Fibroblast of pulmonary artery (primary cell): Measurements from ENCODE around the gene FXYD2.
A peak's percentile ranks its signal among the peaks of the same experiment; 100 is the strongest.

Experiments
- DNase-seq: peaks from one replicate; pipeline ENCODE4 v3.0.0-alpha.2; 2010; ENCODE audit warnings: low read depth
- H3K4me3 ChIP-seq: replicated peaks from 2 replicates; pipeline ENCODE4 v1.5.1; 2011; ENCODE audit warnings: low read depth, mild to moderate bottlenecking, control low read depth, low read length, moderate library complexity
- TF ChIP-seq, protein P1 (sequence below): IDR thresholded peaks from 2 replicates; pipeline ENCODE4 v1.5.1; 2011; ENCODE audit warnings: mild to moderate bottlenecking, control low read depth, low read length, inconsistent platforms; ENCODE audit errors: missing control alignments

The FXYD2 gene

DNA sequence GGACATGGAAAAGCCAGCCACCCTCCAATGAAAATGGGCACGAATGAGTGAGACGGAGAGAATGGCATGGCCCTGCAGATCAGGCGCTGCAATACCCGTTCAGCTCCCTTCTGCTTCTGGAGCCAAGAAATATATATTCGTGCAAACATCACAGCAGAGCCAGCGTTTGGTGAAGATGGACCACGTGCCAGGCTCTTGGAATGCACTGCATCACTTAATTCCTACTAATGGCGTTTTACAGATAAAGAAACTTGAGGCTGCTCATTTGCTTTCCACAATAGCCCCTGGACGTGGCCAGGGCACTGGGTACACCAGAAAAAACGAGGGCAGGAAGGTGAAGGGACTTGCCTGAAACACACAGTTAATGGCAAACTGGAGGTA lies 1.6 kb upstream of the FXYD2 start:
- TF ChIP-seq, protein P1, sequence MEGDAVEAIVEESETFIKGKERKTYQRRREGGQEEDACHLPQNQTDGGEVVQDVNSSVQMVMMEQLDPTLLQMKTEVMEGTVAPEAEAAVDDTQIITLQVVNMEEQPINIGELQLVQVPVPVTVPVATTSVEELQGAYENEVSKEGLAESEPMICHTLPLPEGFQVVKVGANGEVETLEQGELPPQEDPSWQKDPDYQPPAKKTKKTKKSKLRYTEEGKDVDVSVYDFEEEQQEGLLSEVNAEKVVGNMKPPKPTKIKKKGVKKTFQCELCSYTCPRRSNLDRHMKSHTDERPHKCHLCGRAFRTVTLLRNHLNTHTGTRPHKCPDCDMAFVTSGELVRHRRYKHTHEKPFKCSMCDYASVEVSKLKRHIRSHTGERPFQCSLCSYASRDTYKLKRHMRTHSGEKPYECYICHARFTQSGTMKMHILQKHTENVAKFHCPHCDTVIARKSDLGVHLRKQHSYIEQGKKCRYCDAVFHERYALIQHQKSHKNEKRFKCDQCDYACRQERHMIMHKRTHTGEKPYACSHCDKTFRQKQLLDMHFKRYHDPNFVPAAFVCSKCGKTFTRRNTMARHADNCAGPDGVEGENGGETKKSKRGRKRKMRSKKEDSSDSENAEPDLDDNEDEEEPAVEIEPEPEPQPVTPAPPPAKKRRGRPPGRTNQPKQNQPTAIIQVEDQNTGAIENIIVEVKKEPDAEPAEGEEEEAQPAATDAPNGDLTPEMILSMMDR = no peak
- DNase-seq = no peak
- H3K4me3 ChIP-seq = no peak overlapping the region

DNA sequence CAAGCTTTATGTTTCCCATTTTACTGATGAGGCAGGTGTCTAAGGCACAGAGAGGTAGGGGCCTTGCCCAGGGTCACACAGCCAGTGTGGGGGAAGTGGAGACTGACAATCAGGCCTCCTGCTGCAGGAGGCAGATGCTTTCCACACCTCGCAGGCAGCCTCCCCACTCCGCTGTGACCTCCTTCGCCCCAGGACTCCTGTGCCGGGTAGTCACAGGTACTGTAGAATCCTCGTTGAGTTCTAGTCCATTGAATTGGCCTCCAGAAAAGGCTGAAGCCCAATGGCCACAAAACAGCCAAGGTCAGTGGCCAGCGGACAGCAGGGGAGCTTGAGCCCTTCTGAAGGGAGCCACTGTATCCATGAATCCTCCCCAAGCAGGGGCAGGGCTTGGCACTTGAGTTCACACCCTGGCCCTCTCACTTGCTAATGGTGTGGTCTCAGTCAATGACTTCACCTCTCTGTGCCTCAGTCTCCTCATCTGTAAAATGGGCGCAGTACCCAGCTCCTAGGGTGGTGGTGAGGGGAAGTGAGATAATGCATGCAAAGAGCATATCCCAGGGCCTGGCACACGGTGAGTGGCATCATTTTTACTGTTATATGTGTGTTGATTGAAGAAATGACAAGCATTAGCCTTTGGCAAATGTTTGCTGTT lies 1.1 kb upstream of the FXYD2 start:
- no peak overlapping the region for H3K4me3 ChIP-seq
- no peak for DNase-seq
- TF ChIP-seq, protein P1 = no peak

DNA sequence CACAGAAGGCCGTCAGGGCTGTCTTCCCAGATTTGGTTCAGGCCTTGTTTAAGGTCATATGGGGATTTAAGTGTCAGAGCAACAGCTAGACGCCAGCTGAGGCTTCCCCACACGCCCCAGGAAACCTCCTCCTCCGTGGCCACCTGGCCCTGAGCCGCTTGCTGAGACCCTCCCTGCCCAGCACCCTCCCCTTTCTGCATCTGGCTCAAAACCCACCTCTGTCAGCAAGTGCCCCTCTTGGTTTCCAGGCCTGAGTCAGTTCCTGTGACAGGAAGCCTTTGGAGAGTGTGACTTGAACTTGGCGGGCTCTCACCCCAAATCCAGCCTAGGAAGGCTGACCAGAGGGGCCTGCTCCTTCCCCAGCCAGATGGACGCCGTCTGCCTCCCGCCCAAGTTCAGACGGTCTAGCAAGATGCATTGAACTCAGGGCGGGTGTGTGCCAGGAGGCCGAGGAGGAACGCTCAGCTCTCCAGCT lies 561 bp downstream of the FXYD2 start:
- peak; percentile 88 for DNase-seq
- TF ChIP-seq, protein P1 = no peak

DNA sequence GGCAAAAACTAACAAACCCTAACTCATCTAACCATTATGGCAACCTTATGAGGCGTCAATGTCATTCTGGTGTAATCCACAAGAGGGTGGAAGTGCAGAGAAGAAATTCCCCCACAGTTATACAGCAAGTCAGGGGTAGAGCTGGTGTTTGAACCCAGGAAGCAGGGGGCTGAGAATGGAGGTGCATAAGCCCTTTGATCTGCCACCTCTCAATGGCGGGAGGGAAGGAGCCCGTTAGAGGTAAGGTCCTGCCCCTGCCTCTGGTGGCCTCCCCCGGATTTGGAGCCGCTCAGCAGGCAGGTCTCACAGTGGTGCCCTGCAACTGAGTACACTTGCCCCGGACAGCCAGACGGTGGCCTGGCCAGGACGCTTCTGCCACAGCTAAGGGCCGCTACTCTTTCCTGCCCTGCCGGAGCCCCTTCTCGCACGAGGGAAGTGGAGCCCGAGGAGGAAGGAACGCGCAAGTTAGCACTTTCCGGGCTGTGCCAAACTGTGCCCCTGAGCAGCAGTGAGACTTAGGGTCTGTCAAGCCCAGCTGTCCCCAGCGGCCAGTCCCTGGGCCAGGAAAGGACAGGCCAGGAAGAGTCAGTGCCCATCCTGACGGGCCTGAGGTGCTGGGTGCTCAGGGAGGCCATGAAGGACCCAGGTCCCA lies 1.1 kb downstream of the FXYD2 start:
- no peak overlapping the region for H3K4me3 ChIP-seq
- DNase-seq = peak; percentile 23
- TF ChIP-seq, protein P1 = peak; percentile 21

More for the DNA sequence above, 561 bp downstream of the FXYD2 start:
- no peak overlapping the region for H3K4me3 ChIP-seq

DNA sequence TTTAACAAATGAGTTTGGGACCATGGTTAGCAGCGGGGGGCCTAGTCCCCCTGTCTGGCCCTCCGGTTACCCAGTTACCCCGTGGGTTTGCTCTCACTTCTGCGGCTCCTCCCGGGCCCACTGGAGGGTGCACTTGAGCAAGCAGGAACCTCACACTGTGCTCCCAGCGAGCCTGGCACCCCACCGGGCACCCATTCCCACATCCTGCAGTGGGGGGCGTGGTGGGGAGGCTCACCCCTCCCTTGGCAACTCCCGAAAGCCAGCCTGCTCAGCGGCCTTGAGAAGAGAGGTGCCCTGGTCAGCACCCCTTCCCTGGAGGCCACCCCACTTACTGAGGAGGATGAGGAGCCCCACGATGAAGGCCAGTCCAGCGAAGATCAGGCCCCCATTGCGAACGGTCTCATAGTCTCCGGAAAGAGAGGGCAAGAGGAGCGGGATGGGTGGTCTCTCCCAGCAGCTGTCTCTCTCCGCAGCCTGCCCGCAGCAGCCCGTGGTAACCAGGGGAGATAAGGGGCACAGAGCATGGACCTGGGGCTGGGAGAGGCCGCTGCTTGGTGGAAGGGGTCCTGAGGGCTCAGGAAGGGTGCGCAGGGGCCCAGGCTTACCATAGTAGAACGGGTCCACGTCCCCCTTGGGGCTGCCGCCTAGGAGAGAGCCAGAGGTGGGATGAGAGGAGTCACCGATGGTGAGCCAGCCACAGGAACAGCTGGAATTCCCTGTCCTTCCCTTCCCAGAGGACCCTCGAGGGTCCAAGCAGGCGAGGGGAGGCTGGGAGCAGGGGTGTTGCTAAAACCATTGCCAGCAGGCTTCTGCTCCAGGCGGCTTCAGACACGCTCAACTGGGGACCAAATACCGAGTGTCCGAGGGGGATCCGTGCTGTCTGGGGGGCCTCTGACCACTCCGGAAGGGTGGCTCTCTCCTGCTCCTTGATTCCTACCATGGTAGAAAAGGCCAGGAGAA lies 2.2 kb downstream of the FXYD2 start:
- peak; percentile 17 for DNase-seq
- H3K4me3 ChIP-seq = no peak overlapping the region
- TF ChIP-seq, protein P1 = peak; percentile 61

DNA sequence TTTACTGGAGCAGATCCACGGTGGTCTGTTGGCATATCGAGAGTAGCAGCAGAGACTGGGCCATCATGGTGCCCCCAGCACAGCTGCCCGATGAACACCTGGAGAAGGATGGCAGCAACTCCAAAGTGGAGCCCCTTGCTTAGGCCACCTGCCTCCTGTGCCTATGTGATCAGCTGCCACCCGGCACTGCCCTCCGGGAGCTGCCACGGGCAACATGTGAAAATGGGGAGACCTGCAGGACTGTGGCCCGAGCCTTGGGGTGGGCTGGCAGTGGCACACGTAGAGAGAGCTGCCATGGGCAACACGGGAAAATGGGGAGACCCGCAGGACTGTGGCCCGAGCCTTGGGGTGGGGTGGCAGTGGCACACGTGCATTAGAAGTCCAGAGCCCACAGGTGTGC lies 3.1 kb downstream of the FXYD2 start:
- TF ChIP-seq, protein P1 = no peak
- no peak for DNase-seq
- H3K4me3 ChIP-seq = no peak overlapping the region
